Effector memory CD4-positive, alpha-beta T cell (primary cell): Measurements from ENCODE around the gene STX8.

Source experiments
- DNase-seq, 3 donors: peaks; one replicate each; pipeline ENCODE4 v3.0.0-alpha.2; 2020
- H3K27ac ChIP-seq: 2 replicates; pipeline ENCODE4 v1.7.0; 2013; ENCODE audit warnings: mild to moderate bottlenecking, low read length, moderate library complexity; ENCODE audit not compliant: insufficient read depth, poor library complexity, severe bottlenecking
- H3K27me3 ChIP-seq: replicated peaks from 2 replicates; pipeline ENCODE4 v1.7.0; 2013; ENCODE audit warnings: mild to moderate bottlenecking, low read length; ENCODE audit not compliant: insufficient read depth, control insufficient read depth, poor library complexity, severe bottlenecking
- H3K36me3 ChIP-seq: 2 replicates; pipeline ENCODE4 v1.7.0; 2013; ENCODE audit warnings: mild to moderate bottlenecking, low read length, moderate library complexity; ENCODE audit not compliant: control insufficient read depth, insufficient read depth
- H3K4me1 ChIP-seq: 2 replicates; pipeline ENCODE4 v1.7.0; 2013; ENCODE audit warnings: low read length, mild to moderate bottlenecking; ENCODE audit not compliant: control insufficient read depth, insufficient read depth, poor library complexity, severe bottlenecking
- H3K4me3 ChIP-seq: 2 replicates; pipeline ENCODE4 v1.7.0; 2013; ENCODE audit warnings: low read length, low read depth, mild to moderate bottlenecking; ENCODE audit not compliant: insufficient read depth, poor library complexity, severe bottlenecking
- H3K9me3 ChIP-seq: 2 replicates; pipeline ENCODE4 v1.7.0; 2013; ENCODE audit warnings: mild to moderate bottlenecking, low read length, moderate library complexity; ENCODE audit not compliant: control insufficient read depth

STX8 gene

DNA sequence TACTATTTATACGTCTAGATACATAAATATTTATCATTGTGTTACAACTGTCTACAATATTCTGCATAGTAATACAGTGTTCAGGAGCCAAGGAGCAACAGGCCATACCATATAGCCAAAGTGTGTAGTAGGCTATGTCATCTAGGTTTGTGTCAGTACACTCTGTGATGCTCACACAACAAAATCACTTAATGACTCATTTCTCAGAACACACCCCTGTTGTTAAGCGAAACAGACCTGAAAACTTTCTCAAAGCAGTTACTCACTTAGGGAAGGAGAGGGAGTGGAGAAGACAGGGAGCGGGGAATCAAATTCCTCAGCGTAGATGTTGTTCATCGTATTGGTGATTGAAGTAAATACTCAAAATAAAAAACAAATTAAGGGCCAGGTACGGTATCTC lies 269.5 kb downstream of the STX8 start:
- no peak overlapping the region for H3K4me3 ChIP-seq
- H3K4me1 ChIP-seq = no peaks in the 10 kb centered on the region
- no peaks in the 10 kb centered on the region for H3K27me3 ChIP-seq
- no peaks in the 10 kb centered on the region for H3K9me3 ChIP-seq
- H3K36me3 ChIP-seq = no peaks in the 10 kb centered on the region
- DNase-seq = no peak
- H3K27ac ChIP-seq = no peak overlapping the region

DNA sequence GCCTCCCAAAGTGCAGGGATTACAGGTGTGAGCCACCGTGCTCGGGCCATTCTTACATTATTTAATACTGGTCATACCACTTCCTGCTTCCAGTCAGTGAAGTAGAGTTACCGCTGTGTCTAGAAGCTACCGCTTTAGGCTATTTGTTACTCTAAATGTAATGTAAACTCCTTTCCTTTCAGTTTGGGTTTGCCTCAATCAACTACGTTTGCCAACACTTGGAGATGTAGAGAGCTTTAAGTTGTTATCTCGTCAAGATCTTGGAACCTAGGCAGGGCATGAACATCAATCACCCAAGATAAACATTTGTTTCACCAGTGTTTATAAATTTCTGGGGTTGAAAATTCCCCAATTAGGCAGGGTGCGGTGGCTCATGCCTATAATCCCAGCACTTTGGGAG lies 275.9 kb downstream of the STX8 start:
- Histone ChIP-seq H3K27ac (no peak overlapping the region), H3K4me1 (no peaks in the 10 kb centered on the region), H3K36me3 (no peaks in the 10 kb centered on the region), H3K4me3 (no peak overlapping the region), H3K27me3 (no peaks in the 10 kb centered on the region), H3K9me3 (no peaks in the 10 kb centered on the region)
- DNase-seq = no peak

DNA sequence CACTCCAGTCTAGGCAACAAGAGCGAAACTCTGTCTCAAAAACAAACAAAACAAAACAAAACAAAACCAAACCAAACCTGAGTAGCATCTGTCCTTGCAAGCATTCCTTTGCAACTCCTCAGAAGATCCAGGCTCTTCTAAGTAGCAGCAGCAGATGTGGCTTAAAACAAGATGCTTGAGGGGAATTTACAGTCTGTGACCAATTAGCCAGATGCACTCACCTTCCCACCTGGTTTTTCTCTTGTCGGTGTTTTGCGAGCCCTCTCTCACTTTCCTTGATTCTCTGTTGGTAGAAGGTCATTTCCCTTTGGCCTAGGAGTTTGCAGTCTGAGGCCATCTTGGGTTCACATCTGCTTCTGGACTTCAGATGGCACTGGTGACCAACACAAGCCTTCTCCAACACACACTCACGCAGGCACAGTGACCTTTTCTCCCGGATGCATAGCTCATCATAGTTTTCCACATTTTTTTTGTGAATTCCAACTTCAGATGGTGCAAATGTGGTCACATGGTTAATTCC lies 276.8 kb downstream of the STX8 start:
- Histone ChIP-seq H3K9me3 (no peaks in the 10 kb centered on the region), H3K27ac (no peak overlapping the region), H3K27me3 (no peaks in the 10 kb centered on the region), H3K4me1 (no peaks in the 10 kb centered on the region), H3K36me3 (no peaks in the 10 kb centered on the region), H3K4me3 (no peak overlapping the region)
- DNase-seq = no peak

- no peak overlapping the region for H3K27ac ChIP-seq
- H3K4me3 ChIP-seq = no peak overlapping the region
- H3K4me1 ChIP-seq = no peaks in the 10 kb centered on the region
- H3K27me3 ChIP-seq = no peaks in the 10 kb centered on the region
- H3K9me3 ChIP-seq = no peaks in the 10 kb centered on the region
- H3K36me3 ChIP-seq = no peaks in the 10 kb centered on the region
- DNase-seq = no peak
Observed at GRCh38 chr17:9298135-9298534, 277.5 kb downstream of the STX8 start.

DNA sequence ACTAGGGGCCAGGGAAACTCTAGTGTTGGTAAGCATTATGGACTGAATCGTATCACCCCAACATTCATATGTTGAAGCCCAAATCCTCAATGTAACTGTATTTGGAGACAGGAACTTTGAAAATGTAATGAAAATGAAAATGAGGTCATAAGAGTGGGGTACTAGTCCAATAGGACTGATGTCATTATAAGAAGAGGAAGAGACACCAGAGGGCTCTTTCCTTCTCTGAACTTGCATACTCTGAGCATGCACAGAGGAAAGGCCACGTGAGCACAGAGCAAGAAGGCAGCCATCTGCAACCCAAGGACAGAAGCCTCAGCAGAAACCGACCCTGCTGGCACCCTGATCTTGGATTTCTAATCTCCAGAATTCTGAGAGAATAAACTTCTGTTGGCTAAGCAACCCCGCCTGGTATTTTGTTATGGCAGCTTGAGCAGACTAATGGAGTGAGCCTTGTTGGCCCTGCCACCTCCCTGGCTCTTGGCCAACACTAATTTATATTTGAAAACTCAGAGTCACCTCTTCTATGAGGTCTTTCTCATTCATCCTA lies 280.9 kb downstream of the STX8 start:
- DNase-seq = no peak
- H3K4me1 ChIP-seq = no peaks in the 10 kb centered on the region
- no peaks in the 10 kb centered on the region for H3K27me3 ChIP-seq
- H3K27ac ChIP-seq = no peak overlapping the region
- no peak overlapping the region for H3K4me3 ChIP-seq
- no peaks in the 10 kb centered on the region for H3K9me3 ChIP-seq
- no peaks in the 10 kb centered on the region for H3K36me3 ChIP-seq

GRCh38 chr17:9292561-9292941 lies 283.1 kb downstream of the STX8 start:
- H3K36me3 ChIP-seq = no peaks in the 10 kb centered on the region
- DNase-seq = no peak
- H3K27ac ChIP-seq = no peak overlapping the region
- H3K27me3 ChIP-seq = no peaks in the 10 kb centered on the region
- H3K4me1 ChIP-seq = no peaks in the 10 kb centered on the region
- H3K9me3 ChIP-seq = no peaks in the 10 kb centered on the region
- H3K4me3 ChIP-seq = no peak overlapping the region

DNA sequence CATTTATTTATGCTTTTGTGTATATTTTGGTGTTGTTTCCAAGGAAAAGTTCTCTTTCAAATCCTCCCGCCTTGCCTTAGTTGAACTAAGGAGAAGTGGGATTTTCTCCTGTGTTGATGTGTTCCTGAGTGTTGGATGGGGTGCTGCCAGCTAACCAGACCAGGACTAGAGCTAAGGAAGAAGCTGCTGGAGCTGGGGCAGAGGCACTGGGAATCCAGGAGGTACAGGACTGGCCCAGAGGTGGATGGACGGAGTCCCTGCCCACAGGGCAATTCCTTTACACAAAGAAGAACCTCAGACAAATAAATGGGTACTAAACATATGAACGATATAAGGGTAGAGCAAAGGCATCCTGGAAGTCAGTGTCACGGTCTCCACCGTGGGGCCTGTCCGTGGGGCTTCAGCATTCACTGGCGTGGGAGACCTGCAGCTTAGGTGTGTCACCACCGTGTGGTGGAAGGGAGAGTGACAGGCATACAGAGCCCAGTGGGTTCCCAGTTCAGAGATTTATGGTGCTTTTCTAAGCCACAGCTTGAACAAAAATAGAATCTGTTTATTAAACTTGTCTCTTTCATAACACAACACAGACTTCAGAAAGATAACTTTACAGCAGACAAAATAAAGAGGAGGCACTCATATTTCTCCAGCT lies 283.6 kb downstream of the STX8 start:
- no peaks in the 10 kb centered on the region for H3K27me3 ChIP-seq
- H3K36me3 ChIP-seq = no peaks in the 10 kb centered on the region
- H3K4me1 ChIP-seq = no peaks in the 10 kb centered on the region
- H3K27ac ChIP-seq = no peak overlapping the region
- DNase-seq = no peak
- no peak overlapping the region for H3K4me3 ChIP-seq
- H3K9me3 ChIP-seq = no peaks in the 10 kb centered on the region

GRCh38 chr17:9290226-9290613 lies 285.4 kb downstream of the STX8 start:
- no peak overlapping the region for H3K27ac ChIP-seq
- no peak overlapping the region for H3K4me3 ChIP-seq
- H3K4me1 ChIP-seq = no peaks in the 10 kb centered on the region
- DNase-seq = no peak
- H3K36me3 ChIP-seq = no peaks in the 10 kb centered on the region
- no peaks in the 10 kb centered on the region for H3K27me3 ChIP-seq
- no peaks in the 10 kb centered on the region for H3K9me3 ChIP-seq

GRCh38 chr17:9287306-9287705 lies 288.3 kb downstream of the STX8 start:
- H3K36me3 ChIP-seq = no peaks in the 10 kb centered on the region
- no peaks in the 10 kb centered on the region for H3K4me1 ChIP-seq

GRCh38 chr17:9286434-9286833 lies 289.2 kb downstream of the STX8 start:
- Histone ChIP-seq H3K27me3 (no peaks in the 10 kb centered on the region), H3K27ac (no peak overlapping the region), H3K36me3 (no peaks in the 10 kb centered on the region), H3K4me3 (no peak overlapping the region), H3K4me1 (no peaks in the 10 kb centered on the region), H3K9me3 (no peaks in the 10 kb centered on the region)
- DNase-seq = no peak

More at GRCh38 chr17:9287306-9287705, 288.3 kb downstream of the STX8 start:
- Histone ChIP-seq H3K9me3 (no peaks in the 10 kb centered on the region), H3K27ac (no peak overlapping the region), H3K4me3 (no peak overlapping the region), H3K27me3 (no peaks in the 10 kb centered on the region)
- DNase-seq = no peak
